Lower leg skin (tissue), 3 donors: ENCODE measurements around the gene C20orf204.

ENCODE experiments used
- CTCF ChIP-seq, 3 donors: fragments of 450-650 bp; IDR thresholded peaks; one replicate each; pipeline ENCODE4 v1.5.1; 2016; ENCODE audit warnings: antibody characterized with exemption in 3 of 3, mild to moderate bottlenecking in 3 of 3, moderate library complexity in 2 of 3
- POLR2A ChIP-seq, 2 donors: fragments of 450-650 bp; IDR thresholded peaks; one replicate each; pipeline ENCODE4 v1.6.1; 2016 to 2017; ENCODE audit warnings: antibody characterized with exemption in 2 of 2, mild to moderate bottlenecking in 1 of 2, moderate library complexity in 1 of 2

- no peak for TF ChIP-seq CTCF (IDR thresholded peaks at IDR 0.05)
- no peak for TF ChIP-seq POLR2A (IDR thresholded peaks at IDR 0.05)
These were observed 33.2 kb downstream of the C20orf204 start for GRCh38 chr20:64069209-64069613.
